Stimulated activated CD4-positive, alpha-beta T cell treated with anti-CD3 and anti-CD28 coated beads, Interleukin-15, amount 100 ng/mL, for 24 hours (primary cell): ENCODE results near the gene SSH2.

ENCODE experiments used
- DNase-seq: peaks from one replicate; pipeline ENCODE4 v3.0.0-alpha.2; 2020

The SSH2 gene

GRCh38 chr17:29583324-29584248 is 346.4 kb downstream of the SSH2 start:
- DNase-seq, result no peak

- DNase-seq, result no peak
These were observed 347.3 kb downstream of the SSH2 start for GRCh38 chr17:29582772-29583171.

GRCh38 chr17:29582254-29582765 is 347.7 kb downstream of the SSH2 start:
- DNase-seq, result no peak

GRCh38 chr17:29581583-29582253 is 348.3 kb downstream of the SSH2 start:
- DNase-seq, result no peak

GRCh38 chr17:29579866-29580771 is 349.9 kb downstream of the SSH2 start:
- DNase-seq, result peak; percentile 93

- DNase-seq, result no peak
These were observed 351.2 kb downstream of the SSH2 start for GRCh38 chr17:29578626-29579485.

- no peak for DNase-seq
These were observed 352.4 kb downstream of the SSH2 start for GRCh38 chr17:29577385-29578211.

GRCh38 chr17:29577001-29577370 is 353.0 kb downstream of the SSH2 start:
- no peak for DNase-seq

- no peak for DNase-seq
These were observed 353.6 kb downstream of the SSH2 start for GRCh38 chr17:29576214-29577000.
